Colonic mucosa (tissue), 4 donors: ENCODE data around the gene PPP1R9B. TPM values are rescaled to one million over a fixed set of nuclear protein-coding genes. Genes with fewer than 3 reads are reported as not detected.
A peak's percentile ranks its signal among the peaks of the same experiment; 100 is the strongest.

ENCODE experiments used
- DNase-seq: peaks from one replicate; pipeline ENCODE4 v3.0.0-alpha.2; 2020
- H3K27ac ChIP-seq: fragments of 200-600 bp; one replicate; pipeline ENCODE4 v1.8.0; 2021
- H3K27me3 ChIP-seq: fragments of 200-600 bp; one replicate; pipeline ENCODE4 v1.8.0; 2021
- H3K36me3 ChIP-seq: fragments of 200-600 bp; one replicate; pipeline ENCODE4 v1.8.0; 2021
- H3K4me1 ChIP-seq: fragments of 200-600 bp; one replicate; pipeline ENCODE4 v1.8.0; 2021; ENCODE audit warnings: mild to moderate bottlenecking
- H3K4me3 ChIP-seq: fragments of 200-600 bp; one replicate; pipeline ENCODE4 v1.8.0; 2021
- H3K9ac ChIP-seq, 2 donors: one replicate each; pipeline ENCODE4 v1.7.0; 2013; ENCODE audit warnings: control low read depth in 2 of 2, low read depth in 2 of 2, low read length in 2 of 2
- H3K9me3 ChIP-seq: fragments of 200-600 bp; one replicate; pipeline ENCODE4 v1.8.0; 2021
- CTCF ChIP-seq: fragments of 200-600 bp; IDR thresholded peaks from one replicate; pipeline ENCODE4 v1.8.0; 2022; ENCODE audit warnings: antibody characterized with exemption, mild to moderate bottlenecking
- intact Hi-C: fragments of 100-400 bp; cut with DNase I; formaldehyde crosslinking; loops from one replicate; pipeline ENCODE4 v1.14.1; 2022
- total RNA-seq, 2 donors: library from RNA; stranded (reverse); fragmentation: NEBNext Ultra II Directional in 1 of 2; extraction: Animal tissue kit (Norgen Biotek cat#: 25700) in 1 of 2; gene quantifications; one replicate each; pipeline ENCODE4 v1.2.1, GENCODE V29; 2021
- donor health status: healthy.
- donor health status: DM: no; HTN: no; CAD: no.
- donor health status: DM: no; HTN: no; CAD: no.

Gene PPP1R9B
- total RNA-seq, 2 donors from 2014 or later, result 36.6 to 43.2 TPM

DNA sequence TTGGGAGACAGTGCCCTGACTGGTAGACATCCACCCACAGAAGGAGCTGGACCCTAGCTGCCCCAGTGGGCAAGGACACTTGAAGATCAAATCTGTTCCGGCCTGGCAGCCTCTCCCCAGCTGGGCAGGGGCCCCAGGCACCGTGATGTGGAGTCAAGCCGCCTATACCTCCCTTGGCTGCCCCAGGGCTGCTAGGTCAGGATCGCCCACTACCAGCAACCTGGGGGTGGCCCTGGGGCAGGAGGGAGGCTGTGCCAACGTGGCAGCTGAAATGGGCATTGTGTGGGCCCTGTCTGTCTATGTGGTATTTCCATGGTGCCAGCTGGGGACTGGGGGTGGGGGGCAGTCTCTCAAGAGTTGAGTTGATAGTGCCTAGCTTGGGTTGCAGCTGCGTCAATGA, 54.4 kb downstream of the PPP1R9B start:
- no peak overlapping the region for H3K27ac ChIP-seq
- no peak for DNase-seq
- H3K4me1 ChIP-seq, result peaks cover 25% of the 10 kb centered on the region
- peak overlapping the region; percentile 84 to 88 for H3K9ac ChIP-seq
- no peak for TF ChIP-seq CTCF
- H3K27me3 ChIP-seq, result no peaks in the 10 kb centered on the region
- H3K9me3 ChIP-seq, result no peaks in the 10 kb centered on the region
- no peaks in the 10 kb centered on the region for H3K36me3 ChIP-seq
- H3K4me3 ChIP-seq, result peak overlapping the region; percentile 77
- intact Hi-C loops, result loop anchor here (5.0 to 10.0 kb wide), 2 partner anchors 56 to 199 kb away; partner anchors contain the start of gene PPP1R9B

GRCh38 chr17:50095626-50096037, 54.8 kb downstream of the PPP1R9B start:
- Histone ChIP-seq H3K27me3 (no peaks in the 10 kb centered on the region), H3K4me1 (peaks cover 20% of the 10 kb centered on the region), H3K9ac (peak overlapping the region; percentile 84 to 88), H3K36me3 (no peaks in the 10 kb centered on the region), H3K27ac (peak overlapping the region; percentile 80), H3K4me3 (peak overlapping the region; percentile 77), H3K9me3 (no peaks in the 10 kb centered on the region)
- DNase-seq, result no peak
- intact Hi-C loops, result loop anchor here (5.0 to 10.0 kb wide), 2 partner anchors 57 to 199 kb away; partner anchors contain the start of gene PPP1R9B
- no peak for TF ChIP-seq CTCF

DNA sequence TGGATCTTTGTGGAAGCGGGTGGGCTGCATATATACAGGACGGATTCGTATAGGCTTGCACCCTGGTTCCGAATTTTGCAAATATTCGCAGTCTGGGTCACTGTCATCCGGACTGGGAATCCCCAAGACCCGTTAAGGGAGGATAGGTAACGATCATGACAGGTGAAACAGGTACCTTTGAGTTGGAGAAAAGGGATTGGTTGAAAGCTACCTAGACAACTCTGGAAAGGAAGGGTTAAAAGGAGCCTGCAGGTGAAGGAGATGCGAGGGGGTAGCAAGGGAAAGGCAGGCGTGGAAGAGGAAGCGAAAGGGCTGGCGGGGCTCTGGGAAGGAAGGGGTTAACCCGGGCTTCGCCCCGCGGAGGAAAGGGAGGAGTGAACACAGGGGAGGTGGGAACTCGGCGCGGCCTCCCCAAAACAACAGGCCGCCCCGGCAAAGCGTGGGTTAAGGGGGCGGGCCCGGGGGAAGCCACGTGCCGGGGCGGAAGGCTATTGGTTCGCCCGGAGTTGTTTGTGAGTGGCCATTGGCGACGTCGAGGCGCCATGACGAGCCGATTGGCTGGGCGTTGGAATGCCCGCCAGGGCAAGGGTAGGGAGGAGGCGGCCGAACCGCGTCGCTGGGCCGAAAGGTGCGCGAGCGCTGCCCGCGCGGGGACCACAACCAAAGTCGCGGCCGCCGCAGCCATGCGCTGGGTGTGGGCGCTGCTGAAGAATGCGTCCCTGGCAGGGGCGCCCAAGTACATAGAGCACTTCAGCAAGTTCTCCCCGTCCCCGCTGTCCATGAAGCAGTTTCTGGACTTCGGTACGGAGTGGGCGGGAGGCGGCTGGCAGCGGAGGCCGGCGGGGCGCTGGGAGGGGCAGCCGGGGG, 55.5 kb downstream of the PPP1R9B start, which contains the start of gene PDK2:
Gene PDK2, plus strand, starts transcription at position 599 of the 867 bp plus-strand sequence. Its CDS starts 85 bp downstream, at position 684.
- H3K9me3 ChIP-seq, result no peaks in the 10 kb centered on the region
- intact Hi-C loops, result loop anchor here (5.0 to 10.0 kb wide), 2 partner anchors 57 to 200 kb away; partner anchors contain the start of gene PPP1R9B
- peak within 1 kb of the TSS; percentile 80 for H3K27ac ChIP-seq
- TF ChIP-seq CTCF, result no peak
- H3K4me1 ChIP-seq, result peaks cover 16% of the 10 kb centered on the region
- peak within 1 kb of the TSS; percentile 84 to 88 for H3K9ac ChIP-seq
- peak; percentile 94 for DNase-seq
- no peaks in the 10 kb centered on the region for H3K27me3 ChIP-seq
- peak within 1 kb of the TSS; percentile 77 for H3K4me3 ChIP-seq
- no peaks in the 10 kb centered on the region for H3K36me3 ChIP-seq

DNA sequence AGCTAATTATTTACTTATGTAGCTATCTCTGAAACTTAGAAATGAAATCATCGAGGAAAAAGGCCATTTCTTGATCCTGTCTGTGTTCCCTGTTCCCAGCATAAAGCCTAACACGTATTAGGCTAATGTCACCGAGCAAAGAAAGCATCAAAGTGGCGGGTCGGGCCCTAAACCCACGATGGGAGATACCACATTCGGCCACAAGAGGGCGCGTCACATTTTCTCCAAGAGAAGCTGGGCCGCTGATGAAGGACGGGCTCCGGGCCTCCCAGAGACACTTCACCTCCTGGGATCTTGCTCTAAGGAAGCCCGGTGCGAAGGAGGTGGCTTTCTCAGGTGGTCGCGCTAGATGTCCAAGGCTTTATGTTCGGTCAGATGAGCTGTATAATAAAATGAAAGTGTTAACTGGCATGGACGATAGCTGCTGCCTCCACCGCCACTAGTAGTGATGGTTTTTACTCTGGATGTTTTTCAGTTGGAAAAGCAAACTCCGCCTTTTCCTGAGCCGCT, 56.2 kb downstream of the PPP1R9B start:
- Histone ChIP-seq H3K27ac (peak overlapping the region; percentile 80), H3K27me3 (no peaks in the 10 kb centered on the region), H3K9ac (peak overlapping the region; percentile 62 to 88), H3K9me3 (no peaks in the 10 kb centered on the region), H3K36me3 (no peaks in the 10 kb centered on the region), H3K4me3 (peak overlapping the region; percentile 77), H3K4me1 (peaks cover 9% of the 10 kb centered on the region)
- intact Hi-C loops, result loop anchor here (10.0 kb wide), 1 partner anchor 201 kb away; no protein-coding TSS in a partner anchor
- DNase-seq, result peak; percentile 96
- TF ChIP-seq CTCF, result peak; percentile 88

GRCh38 chr17:50093807-50094206, 56.7 kb downstream of the PPP1R9B start:
- H3K27me3 ChIP-seq, result no peaks in the 10 kb centered on the region
- no peak overlapping the region for H3K27ac ChIP-seq
- TF ChIP-seq CTCF, result no peak
- no peaks in the 10 kb centered on the region for H3K9me3 ChIP-seq
- H3K36me3 ChIP-seq, result no peaks in the 10 kb centered on the region
- H3K4me1 ChIP-seq, result peaks cover 6% of the 10 kb centered on the region
- H3K4me3 ChIP-seq, result no peak overlapping the region
- intact Hi-C loops, result loop anchor here (10.0 kb wide), 1 partner anchor 201 kb away; no protein-coding TSS in a partner anchor
- H3K9ac ChIP-seq, result no peak overlapping the region
- DNase-seq, result no peak
